Uterus (tissue), 4 donors: ENCODE results near the gene PSMD4. TPM values are rescaled to one million over a fixed set of nuclear protein-coding genes. Genes with fewer than 3 reads are reported as not detected.

Experiments
- DNase-seq, 2 donors: peaks; one replicate each; pipeline ENCODE4 v3.0.0-alpha.2; 2019 to 2020
- H3K27ac ChIP-seq, 2 donors: fragments of 200-600 bp; sonication (generic); 1 replicate in 1 of 2; 2 replicates in 1 of 2; pipeline ENCODE4 v1.5.1; 2016 to 2018
- H3K27me3 ChIP-seq, 2 donors: fragments of 200-600 bp; sonication (generic); one replicate each; pipeline ENCODE4 v1.5.1; 2018 to 2019; ENCODE audit warnings: control low read depth in 1 of 2
- H3K36me3 ChIP-seq, 2 donors: fragments of 200-600 bp; sonication (generic); one replicate each; pipeline ENCODE4 v1.5.1; 2019; ENCODE audit warnings: control low read depth in 1 of 2
- H3K4me1 ChIP-seq, 2 donors: fragments of 200-600 bp; sonication (generic); one replicate each; pipeline ENCODE4 v1.5.1; 2018 to 2019; ENCODE audit warnings: control low read depth in 1 of 2
- H3K4me3 ChIP-seq, 2 donors: fragments of 200-600 bp; sonication (generic); 1 replicate in 1 of 2; 2 replicates in 1 of 2; pipeline ENCODE4 v1.5.1; 2018 to 2019; ENCODE audit warnings: mild to moderate bottlenecking in 1 of 2
- H3K9me3 ChIP-seq, 2 donors: fragments of 200-600 bp; sonication (generic); one replicate each; pipeline ENCODE4 v1.5.1; 2019; ENCODE audit warnings: control low read depth in 1 of 2
- CTCF ChIP-seq, 4 experiments: fragments of 200-600 bp in 2 of 4; fragments of 450-650 bp in 2 of 4; sonication (generic) in 2 of 4; IDR thresholded peaks; one replicate each; pipeline ENCODE4 v1.5.1; 2016 to 2019; ENCODE audit warnings: antibody characterized with exemption in 4 of 4, mild to moderate bottlenecking in 2 of 4, moderate library complexity in 1 of 4
- POLR2A ChIP-seq, 2 donors: fragments of 450-650 bp; IDR thresholded peaks; one replicate each; pipeline ENCODE4 v1.6.1; 2016; ENCODE audit warnings: antibody characterized with exemption in 2 of 2, mild to moderate bottlenecking in 1 of 2, moderate library complexity in 1 of 2
- intact Hi-C: fragments of 100-400 bp; cut with DNase I; formaldehyde crosslinking; loops from one replicate; pipeline ENCODE4 v1.15.1; 2023; ENCODE audit warnings: low total_unique reads
- total RNA-seq, 4 donors: library from RNA; depleted of rRNA in 3 of 4; stranded (reverse); fragments of >200 nt in 3 of 4; gene quantifications; one replicate each; pipeline versions ENCODE4 v1.1.0 to v1.2.4, GENCODE V29; 2014 to 2023
- donor health status: DM: yes; HTN: yes; CAD: no.

Gene PSMD4
- total RNA-seq, 4 donors from 2014 or later, result 73.5 to 114 (median 89.1) TPM

GRCh38 chr1:151284013-151284577 is 29.6 kb downstream of the PSMD4 start:
- no peaks in the 10 kb centered on the region for H3K36me3 ChIP-seq
- H3K4me3 ChIP-seq, result no peak overlapping the region
- H3K4me1 ChIP-seq, result peaks cover 0 to 15% of the 10 kb centered on the region in 2 donors
- peak overlapping the region in 1 of 2 donors; percentile 97 for H3K27ac ChIP-seq
- DNase-seq, result no peak
- TF ChIP-seq CTCF (IDR thresholded peaks at IDR 0.05), result no peak
- TF ChIP-seq POLR2A (IDR thresholded peaks at IDR 0.05), result no peak
- intact Hi-C loops, result no loop called here
- H3K27me3 ChIP-seq, result no peaks in the 10 kb centered on the region
- no peaks in the 10 kb centered on the region for H3K9me3 ChIP-seq

- Histone ChIP-seq H3K36me3 (no peaks in the 10 kb centered on the region), H3K4me3 (no peak overlapping the region), H3K9me3 (no peaks in the 10 kb centered on the region), H3K27me3 (no peaks in the 10 kb centered on the region), H3K27ac (no peak overlapping the region), H3K4me1 (peaks cover 0 to 11% of the 10 kb centered on the region in 2 donors)
- intact Hi-C loops, result no loop called here
- DNase-seq, result no peak
- TF ChIP-seq POLR2A (IDR thresholded peaks at IDR 0.05) (no peak), CTCF (IDR thresholded peaks at IDR 0.05) (no peak)
Measured at GRCh38 chr1:151286619-151287340, 32.2 kb downstream of the PSMD4 start.

GRCh38 chr1:151287341-151287699 is 32.8 kb downstream of the PSMD4 start:
- Histone ChIP-seq H3K27me3 (no peaks in the 10 kb centered on the region), H3K9me3 (no peaks in the 10 kb centered on the region), H3K4me3 (no peak overlapping the region), H3K27ac (no peak overlapping the region), H3K36me3 (no peaks in the 10 kb centered on the region), H3K4me1 (peaks cover 0 to 11% of the 10 kb centered on the region in 2 donors)
- intact Hi-C loops, result no loop called here
- TF ChIP-seq POLR2A (IDR thresholded peaks at IDR 0.05) (no peak), CTCF (IDR thresholded peaks at IDR 0.05) (no peak)
- DNase-seq, result no peak

GRCh38 chr1:151287767-151288500 is 33.4 kb downstream of the PSMD4 start:
- Histone ChIP-seq H3K9me3 (no peaks in the 10 kb centered on the region), H3K4me1 (peaks cover 0 to 11% of the 10 kb centered on the region in 2 donors), H3K4me3 (no peak overlapping the region), H3K27ac (no peak overlapping the region), H3K36me3 (no peaks in the 10 kb centered on the region), H3K27me3 (no peaks in the 10 kb centered on the region)
- no peak for DNase-seq
- intact Hi-C loops, result no loop called here
- TF ChIP-seq CTCF (IDR thresholded peaks at IDR 0.05), result no peak
- no peak for TF ChIP-seq POLR2A (IDR thresholded peaks at IDR 0.05)

GRCh38 chr1:151288502-151288901 is 34.0 kb downstream of the PSMD4 start:
- Histone ChIP-seq H3K36me3 (no peaks in the 10 kb centered on the region), H3K27ac (no peak overlapping the region), H3K4me3 (no peak overlapping the region), H3K4me1 (peaks cover 0 to 8% of the 10 kb centered on the region in 2 donors), H3K9me3 (no peaks in the 10 kb centered on the region), H3K27me3 (no peaks in the 10 kb centered on the region)
- no peak for TF ChIP-seq CTCF (IDR thresholded peaks at IDR 0.05)
- no peak for TF ChIP-seq POLR2A (IDR thresholded peaks at IDR 0.05)
- intact Hi-C loops, result no loop called here
- DNase-seq, result no peak
